ENCODE data around the gene LCA5L.

DNA sequence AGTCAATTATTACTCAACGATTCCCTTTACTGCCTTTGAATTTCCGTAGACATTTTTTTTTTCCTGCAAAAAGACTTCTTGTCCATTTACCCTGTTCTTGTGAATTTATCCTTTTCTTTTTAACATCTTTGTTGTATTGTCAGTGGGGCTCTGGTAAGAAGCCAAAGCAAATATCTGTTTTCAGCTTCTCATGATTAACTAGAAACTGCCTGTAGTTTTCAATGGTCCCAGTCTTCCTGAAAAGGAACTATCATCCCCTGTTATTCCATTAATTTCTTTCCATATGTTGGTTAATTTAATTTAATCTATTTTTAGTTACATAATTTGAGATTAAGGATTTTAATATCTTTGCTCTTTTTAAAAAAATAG lies 34.2 kb upstream of the LCA5L start:
- TF ChIP-seq, protein P1, sequence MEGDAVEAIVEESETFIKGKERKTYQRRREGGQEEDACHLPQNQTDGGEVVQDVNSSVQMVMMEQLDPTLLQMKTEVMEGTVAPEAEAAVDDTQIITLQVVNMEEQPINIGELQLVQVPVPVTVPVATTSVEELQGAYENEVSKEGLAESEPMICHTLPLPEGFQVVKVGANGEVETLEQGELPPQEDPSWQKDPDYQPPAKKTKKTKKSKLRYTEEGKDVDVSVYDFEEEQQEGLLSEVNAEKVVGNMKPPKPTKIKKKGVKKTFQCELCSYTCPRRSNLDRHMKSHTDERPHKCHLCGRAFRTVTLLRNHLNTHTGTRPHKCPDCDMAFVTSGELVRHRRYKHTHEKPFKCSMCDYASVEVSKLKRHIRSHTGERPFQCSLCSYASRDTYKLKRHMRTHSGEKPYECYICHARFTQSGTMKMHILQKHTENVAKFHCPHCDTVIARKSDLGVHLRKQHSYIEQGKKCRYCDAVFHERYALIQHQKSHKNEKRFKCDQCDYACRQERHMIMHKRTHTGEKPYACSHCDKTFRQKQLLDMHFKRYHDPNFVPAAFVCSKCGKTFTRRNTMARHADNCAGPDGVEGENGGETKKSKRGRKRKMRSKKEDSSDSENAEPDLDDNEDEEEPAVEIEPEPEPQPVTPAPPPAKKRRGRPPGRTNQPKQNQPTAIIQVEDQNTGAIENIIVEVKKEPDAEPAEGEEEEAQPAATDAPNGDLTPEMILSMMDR (IDR thresholded peaks at IDR 0.05; ENCODE audit: low read length) = no peak
- TF ChIP-seq EZH2 (IDR thresholded peaks at IDR 0.05; ENCODE audit: borderline replicate concordance, low read length) = no peak
